Activated CD4-positive, alpha-beta T cell treated with anti-CD3 and anti-CD28 coated beads, Interleukin-2, amount 10 ng/mL, durations not matched to agents 7 days and 5 days (primary cell): ENCODE data around the gene BCL11B. TPM values are rescaled to one million over a fixed set of nuclear protein-coding genes. Genes with fewer than 3 reads are reported as not detected.

ENCODE experiments used
- CTCF ChIA-PET: fragments of 350-600 bp; sonication (Branson Sonifier 250); formaldehyde crosslinking; loops from one replicate; lab custom pipeline; 2021; ENCODE audit warnings: antibody characterized with exemption; lab: Charles Lee
- POLR2A ChIA-PET: fragments of 350-600 bp; sonication (Branson Sonifier 250); formaldehyde crosslinking; loops from one replicate; lab custom pipeline; 2021; ENCODE audit warnings: antibody characterized with exemption; lab: Charles Lee
- DNase-seq: peaks from one replicate; pipeline ENCODE4 v3.0.0-alpha.2; 2020
- H3K27ac Mint-ChIP-seq: one replicate; pipeline ENCODE4 v1.8.0; 2021; ENCODE audit warnings: mild to moderate bottlenecking, moderate library complexity, mixed read lengths
- H3K27me3 Mint-ChIP-seq: one replicate; pipeline ENCODE4 v1.8.0; 2021; ENCODE audit warnings: mixed read lengths
- H3K36me3 Mint-ChIP-seq: one replicate; pipeline ENCODE4 v1.8.0; 2021; ENCODE audit warnings: low read depth, mixed read lengths
- H3K4me1 Mint-ChIP-seq: one replicate; pipeline ENCODE4 v1.8.0; 2021; ENCODE audit warnings: mixed read lengths
- H3K4me3 Mint-ChIP-seq: one replicate; pipeline ENCODE4 v1.8.0; 2021; ENCODE audit warnings: mild to moderate bottlenecking, moderate library complexity, mixed read lengths
- H3K9me3 Mint-ChIP-seq: one replicate; pipeline ENCODE4 v1.8.0; 2021; ENCODE audit warnings: mixed read lengths
- total RNA-seq, 2 experiments: library from RNA; stranded (reverse); gene quantifications; one replicate each; pipeline ENCODE4 v1.2.3, GENCODE V29; 2021

The BCL11B gene
- total RNA-seq, 2 experiments from 2014 or later = 115 to 116 TPM

GRCh38 chr14:99163446-99163845 is 108.6 kb downstream of the BCL11B start:
- CTCF ChIA-PET = interaction anchor here (0.6 to 1.3 kb wide), 3 partner anchors 16 to 54 kb away, joined by 3 to 4 read pairs (median 3); no protein-coding TSS in a partner anchor
- H3K27me3 Mint-ChIP-seq = no peaks in the 10 kb centered on the region
- no peak for DNase-seq
- peaks cover 3% of the 10 kb centered on the region for H3K4me1 Mint-ChIP-seq
- peaks cover 5% of the 10 kb centered on the region for H3K9me3 Mint-ChIP-seq
- POLR2A ChIA-PET = interaction anchor here (0.6 kb wide), 1 partner anchor 24 kb away, joined by 3 read pairs; no protein-coding TSS in a partner anchor
- no peak overlapping the region for H3K27ac Mint-ChIP-seq
- no peak overlapping the region for H3K4me3 Mint-ChIP-seq
- H3K36me3 Mint-ChIP-seq = peaks cover 14% of the 10 kb centered on the region

- DNase-seq = no peak
- H3K27me3 Mint-ChIP-seq = no peaks in the 10 kb centered on the region
- no peak overlapping the region for H3K4me3 Mint-ChIP-seq
- ChIA-PET POLR2A (no interaction called here), CTCF (interaction anchor here (1.1 kb wide), 1 partner anchor 22 kb away, joined by 3 read pairs; no protein-coding TSS in a partner anchor)
- H3K4me1 Mint-ChIP-seq = peaks cover 7% of the 10 kb centered on the region
- no peaks in the 10 kb centered on the region for H3K9me3 Mint-ChIP-seq
- peaks cover 3% of the 10 kb centered on the region for H3K36me3 Mint-ChIP-seq
- H3K27ac Mint-ChIP-seq = no peak overlapping the region
Observed at GRCh38 chr14:99159341-99160340, 112.4 kb downstream of the BCL11B start.

- CTCF ChIA-PET = no interaction called here
- Mint-ChIP-seq H3K9me3 (no peaks in the 10 kb centered on the region), H3K36me3 (peaks cover 3% of the 10 kb centered on the region), H3K27me3 (no peaks in the 10 kb centered on the region), H3K4me1 (peaks cover 7% of the 10 kb centered on the region), H3K4me3 (no peak overlapping the region), H3K27ac (no peak overlapping the region)
- POLR2A ChIA-PET = no interaction called here
- peak; percentile 3 for DNase-seq
Observed at GRCh38 chr14:99158646-99159165, 113.3 kb downstream of the BCL11B start.

- Mint-ChIP-seq H3K27ac (no peak overlapping the region), H3K27me3 (no peaks in the 10 kb centered on the region), H3K4me3 (no peak overlapping the region), H3K4me1 (peaks cover 4% of the 10 kb centered on the region), H3K36me3 (no peaks in the 10 kb centered on the region), H3K9me3 (no peaks in the 10 kb centered on the region)
- CTCF ChIA-PET = no interaction called here
- POLR2A ChIA-PET = no interaction called here
- DNase-seq = peak; percentile 4
Observed at GRCh38 chr14:99158150-99158549, 113.8 kb downstream of the BCL11B start.

GRCh38 chr14:99157676-99158075 is 114.3 kb downstream of the BCL11B start:
- Mint-ChIP-seq H3K36me3 (no peaks in the 10 kb centered on the region), H3K27ac (no peak overlapping the region), H3K4me3 (no peak overlapping the region), H3K27me3 (no peaks in the 10 kb centered on the region), H3K9me3 (no peaks in the 10 kb centered on the region), H3K4me1 (peaks cover 4% of the 10 kb centered on the region)
- ChIA-PET CTCF (no interaction called here), POLR2A (no interaction called here)
- peak; percentile 3 for DNase-seq

- H3K9me3 Mint-ChIP-seq = no peaks in the 10 kb centered on the region
- H3K4me3 Mint-ChIP-seq = no peak overlapping the region
- no peaks in the 10 kb centered on the region for H3K27me3 Mint-ChIP-seq
- DNase-seq = peak; percentile 4
- no peak overlapping the region for H3K27ac Mint-ChIP-seq
- POLR2A ChIA-PET = no interaction called here
- peaks cover 4% of the 10 kb centered on the region for H3K4me1 Mint-ChIP-seq
- no peaks in the 10 kb centered on the region for H3K36me3 Mint-ChIP-seq
- CTCF ChIA-PET = no interaction called here
Observed at GRCh38 chr14:99157246-99157645, 114.8 kb downstream of the BCL11B start.

- POLR2A ChIA-PET = no interaction called here
- CTCF ChIA-PET = no interaction called here
- DNase-seq = no peak
- H3K27me3 Mint-ChIP-seq = no peaks in the 10 kb centered on the region
- no peak overlapping the region for H3K4me3 Mint-ChIP-seq
- H3K36me3 Mint-ChIP-seq = no peaks in the 10 kb centered on the region
- H3K9me3 Mint-ChIP-seq = no peaks in the 10 kb centered on the region
- peaks cover 4% of the 10 kb centered on the region for H3K4me1 Mint-ChIP-seq
- no peak overlapping the region for H3K27ac Mint-ChIP-seq
Observed at GRCh38 chr14:99156814-99157213, 115.2 kb downstream of the BCL11B start.

GRCh38 chr14:99156090-99156425 is 115.9 kb downstream of the BCL11B start:
- H3K4me1 Mint-ChIP-seq = peaks cover 4% of the 10 kb centered on the region
- no peaks in the 10 kb centered on the region for H3K9me3 Mint-ChIP-seq
- peak; percentile 2 for DNase-seq
- CTCF ChIA-PET = no interaction called here
- H3K4me3 Mint-ChIP-seq = no peak overlapping the region
- H3K36me3 Mint-ChIP-seq = no peaks in the 10 kb centered on the region
- POLR2A ChIA-PET = no interaction called here
- H3K27ac Mint-ChIP-seq = no peak overlapping the region
- no peaks in the 10 kb centered on the region for H3K27me3 Mint-ChIP-seq

GRCh38 chr14:99155173-99156089 is 116.6 kb downstream of the BCL11B start:
- no peak overlapping the region for H3K27ac Mint-ChIP-seq
- no peak overlapping the region for H3K4me3 Mint-ChIP-seq
- peaks cover 4% of the 10 kb centered on the region for H3K4me1 Mint-ChIP-seq
- CTCF ChIA-PET = no interaction called here
- no peaks in the 10 kb centered on the region for H3K36me3 Mint-ChIP-seq
- POLR2A ChIA-PET = no interaction called here
- peak; percentile 2 for DNase-seq
- peaks cover 3% of the 10 kb centered on the region for H3K27me3 Mint-ChIP-seq
- H3K9me3 Mint-ChIP-seq = no peaks in the 10 kb centered on the region

GRCh38 chr14:99150236-99150635 is 121.8 kb downstream of the BCL11B start:
- Mint-ChIP-seq H3K27me3 (peaks cover 3% of the 10 kb centered on the region), H3K4me1 (no peaks in the 10 kb centered on the region), H3K27ac (no peak overlapping the region), H3K9me3 (no peaks in the 10 kb centered on the region), H3K4me3 (no peak overlapping the region), H3K36me3 (no peaks in the 10 kb centered on the region)
- CTCF ChIA-PET = no interaction called here
- DNase-seq = no peak
- POLR2A ChIA-PET = no interaction called here

GRCh38 chr14:99148861-99149610 is 123.0 kb downstream of the BCL11B start:
- ChIA-PET POLR2A (no interaction called here), CTCF (interaction anchor here (0.7 kb wide), 1 partner anchor 1328 kb away, joined by 3 read pairs; no protein-coding TSS in a partner anchor)
- DNase-seq = no peak
- Mint-ChIP-seq H3K4me3 (no peak overlapping the region), H3K4me1 (no peaks in the 10 kb centered on the region), H3K27me3 (peaks cover 3% of the 10 kb centered on the region), H3K27ac (no peak overlapping the region), H3K36me3 (no peaks in the 10 kb centered on the region), H3K9me3 (no peaks in the 10 kb centered on the region)

- ChIA-PET CTCF (no interaction called here), POLR2A (no interaction called here)
- no peak for DNase-seq
- Mint-ChIP-seq H3K27ac (no peak overlapping the region), H3K4me3 (no peak overlapping the region), H3K36me3 (no peaks in the 10 kb centered on the region), H3K4me1 (no peaks in the 10 kb centered on the region), H3K9me3 (no peaks in the 10 kb centered on the region), H3K27me3 (peaks cover 3% of the 10 kb centered on the region)
Observed at GRCh38 chr14:99148131-99148530, 123.9 kb downstream of the BCL11B start.
